HG03575 (cell line): Measurements from ENCODE around the gene ITCH.
"Not testable (repeated sequence)": the region's sequence is repeated elsewhere in the genome, so short reads cannot be mapped to it uniquely, and the experiment has no call there.

Experiments
- ATAC-seq: cut with Tn5 transposase; IDR thresholded peaks from one replicate; pipeline ENCODE4 v1.9.1; 2021; ENCODE audit not compliant: unreplicated experiment, insufficient number of reproducible peaks, low FRiP score; ENCODE audit errors: extremely low read depth

Gene ITCH

DNA sequence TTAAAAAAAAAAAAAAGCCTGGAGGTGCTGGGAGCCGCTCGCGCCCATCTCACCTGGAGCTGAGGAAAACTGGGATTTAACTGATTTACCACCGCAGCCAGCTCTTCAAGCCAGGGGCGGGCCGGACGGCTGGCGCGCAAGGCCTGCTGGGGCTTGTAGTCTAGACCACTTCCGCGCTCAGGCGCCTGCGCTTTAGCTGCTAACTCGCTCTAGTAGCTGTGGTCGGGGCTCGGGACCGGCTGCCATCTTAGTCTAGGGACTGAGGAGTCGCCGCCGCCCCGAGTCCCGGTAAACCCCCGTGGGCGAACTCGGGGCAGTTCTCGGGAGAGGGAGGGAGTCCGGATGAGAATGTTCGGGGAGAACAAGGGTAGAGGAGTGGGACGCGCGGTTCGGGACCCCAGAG is at the start of gene ITCH:
Gene ITCH (plus strand): TSS at position 212 of the 403 bp plus-strand sequence. CDS start 30,539 bp downstream, outside the sequence.
- ATAC-seq = peak; percentile 67

DNA sequence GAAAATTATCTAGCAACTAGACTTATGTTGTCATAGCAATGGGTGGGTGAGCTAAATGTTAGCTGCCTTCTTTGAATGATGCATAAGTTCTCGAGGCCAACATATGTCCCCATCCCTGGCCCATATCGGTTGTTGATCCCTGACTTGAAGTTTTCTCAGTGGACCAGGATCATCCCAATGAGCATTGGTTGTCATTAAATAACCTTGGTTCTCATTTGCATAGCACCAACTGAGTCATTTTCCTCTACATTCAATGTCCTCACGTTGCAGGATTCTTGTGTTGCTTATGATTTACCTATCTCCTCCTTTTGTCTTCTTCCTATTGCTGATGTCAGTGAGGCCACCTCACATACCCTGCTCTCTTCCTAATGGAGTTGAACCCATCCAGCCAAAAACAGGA is 47.8 kb upstream of the ITCH start:
- no peak for ATAC-seq

DNA sequence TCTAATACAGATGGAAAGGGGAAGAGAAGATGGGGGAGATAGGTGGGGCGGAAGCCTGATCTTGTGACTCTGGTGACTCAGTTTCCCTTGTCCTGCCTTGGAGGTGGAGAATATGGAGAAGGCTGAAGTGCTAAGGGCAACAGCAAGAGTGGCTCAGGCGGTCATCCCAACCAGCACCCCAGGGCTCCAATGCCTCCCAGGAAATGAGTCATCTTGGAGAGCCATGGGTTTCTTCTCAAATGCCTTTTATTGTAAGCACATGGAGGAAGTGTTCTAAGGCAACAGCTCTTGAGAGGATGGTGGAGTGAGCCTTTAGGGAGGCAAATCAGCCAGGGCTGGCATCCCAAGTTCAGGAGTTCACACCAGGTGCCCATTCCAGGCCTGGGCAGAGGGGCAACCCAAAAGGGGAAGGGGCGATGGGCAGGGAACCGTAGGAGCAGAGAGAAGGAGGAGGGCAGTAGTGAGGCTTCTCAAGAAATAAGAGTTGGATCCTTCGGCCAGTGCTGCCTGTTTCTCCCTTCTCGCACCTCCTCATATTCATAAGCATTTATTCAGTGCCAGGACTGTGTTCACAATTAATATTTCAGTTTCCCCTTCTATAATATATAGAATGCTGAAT is 46.8 kb upstream of the ITCH start:
- no peak for ATAC-seq

DNA sequence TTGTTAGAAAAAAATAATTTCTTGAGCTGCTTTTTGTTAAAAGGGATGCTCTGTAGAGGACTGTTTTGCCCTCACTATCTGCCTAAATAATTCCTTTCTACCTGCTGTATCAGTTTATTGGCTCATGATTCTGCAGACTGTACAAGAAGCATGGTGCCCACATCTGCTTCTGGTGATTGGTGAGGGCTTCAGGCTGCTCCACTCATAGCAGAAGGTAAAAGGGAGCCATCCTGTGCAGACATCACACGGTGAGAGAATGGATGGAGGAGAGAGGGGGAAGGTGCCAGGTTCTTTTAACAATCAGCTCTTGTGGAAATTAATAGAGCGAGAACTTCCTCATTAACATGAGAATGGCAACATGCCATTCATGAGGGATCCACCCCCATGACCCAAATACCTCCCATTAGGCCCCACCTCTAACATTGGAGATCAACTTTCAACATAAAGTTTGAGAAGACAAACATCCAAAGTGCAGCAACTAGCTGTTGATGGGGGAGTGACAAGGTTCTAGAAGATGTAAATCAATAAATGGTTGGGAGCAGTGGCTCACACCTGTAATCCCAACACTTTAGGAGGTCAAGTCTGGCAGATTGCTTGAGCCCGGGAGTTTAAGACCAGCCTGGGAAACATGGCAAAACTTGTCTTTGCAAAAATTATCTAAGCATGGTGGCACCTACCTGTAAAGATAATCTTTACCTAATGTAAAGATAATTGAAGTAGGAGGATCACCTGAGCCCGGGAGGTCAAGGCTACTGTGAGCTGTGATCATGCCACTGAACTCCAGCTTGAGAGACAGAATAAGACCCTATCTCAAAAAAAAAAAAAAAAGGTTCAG is 44.2 kb upstream of the ITCH start:
- ATAC-seq = no peak

DNA sequence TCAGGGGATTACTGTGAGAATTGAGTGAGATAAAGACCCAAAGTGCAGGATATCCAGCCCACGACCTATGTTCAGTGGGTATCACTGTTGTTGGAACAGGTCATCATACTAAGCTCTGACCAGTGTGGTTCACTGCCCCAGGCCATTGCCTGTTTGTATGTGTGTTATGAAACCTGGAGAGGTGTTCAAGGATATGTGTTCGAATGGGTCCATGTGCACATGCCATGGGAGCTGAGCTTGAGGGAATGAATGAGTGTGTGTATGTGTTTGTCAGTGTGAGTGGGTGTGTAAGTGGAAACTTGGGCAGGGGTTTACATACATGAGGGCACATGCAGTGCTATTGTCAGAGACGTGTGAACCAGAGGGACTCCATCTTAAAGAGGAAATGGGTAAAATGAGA is 42.2 kb upstream of the ITCH start:
- no peak for ATAC-seq

DNA sequence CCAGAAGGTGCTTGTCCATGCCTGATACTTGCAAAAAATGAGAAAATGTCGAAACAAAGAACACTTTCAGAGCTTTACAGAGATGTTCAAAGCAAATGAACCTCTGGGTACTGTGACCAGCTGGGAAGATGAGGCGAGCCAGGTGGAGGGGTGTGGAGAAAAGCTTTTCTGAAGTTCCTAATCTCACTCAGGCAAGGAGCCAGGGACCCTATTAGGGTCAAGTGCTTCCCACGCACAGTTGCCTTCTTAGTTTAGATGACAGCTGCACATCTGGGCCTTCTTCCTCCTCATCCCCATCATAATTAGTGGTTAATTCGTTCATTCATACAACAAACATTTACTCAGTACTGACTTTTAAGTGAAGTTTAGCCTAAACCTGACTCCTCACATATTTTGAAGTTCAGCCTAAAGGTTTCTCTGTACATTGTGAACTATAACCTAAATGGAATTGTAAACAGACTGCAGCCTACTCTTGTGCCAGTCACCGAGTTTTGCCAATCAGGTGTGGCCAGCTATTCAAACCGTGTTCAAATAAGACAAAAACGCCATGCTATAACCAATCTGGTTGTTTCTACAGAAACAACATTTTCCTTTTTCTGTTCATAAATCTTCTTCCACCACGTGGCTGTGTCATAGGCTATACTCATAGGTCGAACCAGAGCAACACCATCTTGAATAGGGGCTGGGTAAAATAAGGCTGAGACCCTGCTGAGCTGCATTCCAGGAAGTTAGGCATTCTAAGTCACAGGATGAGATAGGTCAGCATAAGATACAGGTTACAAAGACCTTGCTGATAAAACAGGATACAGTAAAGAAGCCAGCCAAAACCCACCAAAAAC is 40.6 kb upstream of the ITCH start:
- no peak for ATAC-seq

- no peak for ATAC-seq
These were observed 38.5 kb upstream of the ITCH start for GRCh38 chr20:34324541-34324940.

- ATAC-seq = not testable (repeated sequence)
These were observed 34.9 kb upstream of the ITCH start for GRCh38 chr20:34328207-34328606.

GRCh38 chr20:34328928-34329677 is 34.0 kb upstream of the ITCH start:
- no peak for ATAC-seq

DNA sequence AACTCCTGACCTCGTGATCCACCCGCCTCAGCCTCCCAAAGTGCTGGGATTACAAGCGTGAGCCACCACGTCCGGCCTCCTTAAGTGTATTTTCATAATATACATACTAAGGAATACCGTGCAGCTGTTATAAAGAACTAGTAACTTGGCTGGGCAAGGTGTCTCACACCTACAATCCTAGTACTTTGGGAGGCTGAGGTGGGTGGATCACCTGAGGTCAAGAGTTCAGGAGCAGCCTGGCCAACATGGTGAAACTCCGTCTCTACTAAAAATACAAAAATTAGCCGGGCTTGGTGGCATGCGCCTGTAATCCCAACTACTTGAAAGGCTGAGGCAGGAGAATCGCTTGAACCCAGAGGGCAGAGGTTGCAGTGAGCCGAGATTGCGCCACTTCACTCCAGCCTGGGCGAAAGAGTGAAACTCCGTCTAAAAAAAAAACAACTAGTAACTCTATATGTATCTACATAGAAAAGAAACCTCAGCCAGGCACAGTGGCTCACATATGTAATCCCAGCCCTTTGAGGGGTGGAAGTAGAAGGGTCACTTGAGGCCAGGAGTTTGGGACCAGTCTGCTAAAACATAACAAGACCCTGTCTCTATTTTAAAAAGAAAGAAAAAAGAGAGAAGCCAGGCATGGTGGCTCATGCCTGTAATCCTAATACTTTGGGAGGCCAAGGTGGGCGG is 32.1 kb upstream of the ITCH start:
- not testable (repeated sequence) for ATAC-seq

DNA sequence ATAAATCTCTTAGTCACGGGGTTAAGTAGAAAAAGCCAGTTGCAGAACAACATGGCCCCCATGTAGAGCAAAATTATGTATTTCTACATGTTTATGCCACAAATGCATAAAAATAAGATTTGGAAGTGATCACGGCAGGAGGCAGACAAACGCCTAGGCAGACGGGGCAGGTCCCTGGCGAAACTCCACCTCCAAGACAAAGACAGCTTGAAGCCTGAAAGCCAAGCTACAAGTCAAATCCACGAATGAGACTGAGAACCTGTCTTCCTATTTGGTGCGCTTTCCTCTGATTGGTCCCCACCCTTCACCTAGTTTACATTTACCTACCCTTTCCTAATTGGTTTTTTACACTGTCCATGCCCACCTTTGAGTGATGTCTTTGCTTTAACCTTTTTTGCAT is 31.2 kb upstream of the ITCH start:
- ATAC-seq = no peak

- no peak for ATAC-seq
These were observed 30.7 kb upstream of the ITCH start for GRCh38 chr20:34332262-34332920.

GRCh38 chr20:34333786-34334185 is 29.3 kb upstream of the ITCH start:
- ATAC-seq = no peak

DNA sequence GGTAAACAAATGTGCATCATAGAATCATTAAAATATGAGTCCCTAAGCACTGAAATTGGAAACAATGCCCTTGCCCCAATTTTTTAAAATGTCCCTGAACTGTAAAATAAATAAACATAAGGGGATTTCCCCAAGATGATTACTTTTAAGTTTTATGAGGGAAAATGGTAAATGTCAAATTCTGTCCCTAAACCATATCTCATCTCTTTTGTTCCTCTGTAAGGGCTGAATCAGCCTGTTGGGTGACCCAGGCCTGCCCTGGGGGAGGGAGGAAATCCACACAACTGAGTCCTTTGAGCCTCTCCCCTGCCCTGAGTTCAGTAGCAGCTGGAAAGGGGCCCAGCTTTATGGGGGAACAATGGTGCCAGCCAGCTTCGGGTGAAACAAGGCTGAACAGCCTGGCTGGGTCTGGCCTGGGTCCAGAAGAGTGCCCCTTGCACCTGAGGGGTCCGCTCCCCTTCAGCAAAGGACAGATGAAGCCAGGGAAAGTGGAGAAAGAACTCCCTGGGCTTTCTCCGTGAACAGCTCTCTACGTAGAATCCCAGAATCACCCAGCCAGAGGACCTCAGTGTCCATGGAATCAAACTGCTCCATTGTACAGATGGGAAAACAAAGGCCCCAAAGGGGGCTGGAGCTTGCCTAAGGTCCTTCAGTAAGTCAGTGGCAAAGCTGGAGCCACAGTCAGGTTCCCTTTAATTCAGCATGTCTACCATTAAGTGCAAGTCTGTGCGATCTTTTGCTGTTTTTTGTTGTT is 28.2 kb upstream of the ITCH start:
- ATAC-seq = no peak

DNA sequence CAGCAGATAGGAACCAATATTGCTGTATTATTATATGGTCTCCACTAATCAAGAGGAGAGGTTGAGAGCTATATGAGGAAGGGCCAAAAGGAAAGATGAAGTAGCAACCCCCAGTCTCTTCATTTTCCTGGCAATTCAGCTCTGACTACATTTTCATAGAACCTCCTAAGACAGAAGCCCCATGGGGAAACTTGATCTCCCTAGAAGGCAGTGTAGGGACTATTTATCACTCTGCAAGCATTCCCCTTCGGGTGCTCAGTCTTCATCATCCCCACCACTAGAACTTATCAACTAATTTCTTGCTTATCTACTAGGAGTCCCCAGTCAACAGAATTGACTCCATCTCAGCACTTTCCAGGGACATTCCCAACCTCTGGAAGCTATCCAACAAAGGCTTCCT is 25.5 kb upstream of the ITCH start:
- no peak for ATAC-seq

DNA sequence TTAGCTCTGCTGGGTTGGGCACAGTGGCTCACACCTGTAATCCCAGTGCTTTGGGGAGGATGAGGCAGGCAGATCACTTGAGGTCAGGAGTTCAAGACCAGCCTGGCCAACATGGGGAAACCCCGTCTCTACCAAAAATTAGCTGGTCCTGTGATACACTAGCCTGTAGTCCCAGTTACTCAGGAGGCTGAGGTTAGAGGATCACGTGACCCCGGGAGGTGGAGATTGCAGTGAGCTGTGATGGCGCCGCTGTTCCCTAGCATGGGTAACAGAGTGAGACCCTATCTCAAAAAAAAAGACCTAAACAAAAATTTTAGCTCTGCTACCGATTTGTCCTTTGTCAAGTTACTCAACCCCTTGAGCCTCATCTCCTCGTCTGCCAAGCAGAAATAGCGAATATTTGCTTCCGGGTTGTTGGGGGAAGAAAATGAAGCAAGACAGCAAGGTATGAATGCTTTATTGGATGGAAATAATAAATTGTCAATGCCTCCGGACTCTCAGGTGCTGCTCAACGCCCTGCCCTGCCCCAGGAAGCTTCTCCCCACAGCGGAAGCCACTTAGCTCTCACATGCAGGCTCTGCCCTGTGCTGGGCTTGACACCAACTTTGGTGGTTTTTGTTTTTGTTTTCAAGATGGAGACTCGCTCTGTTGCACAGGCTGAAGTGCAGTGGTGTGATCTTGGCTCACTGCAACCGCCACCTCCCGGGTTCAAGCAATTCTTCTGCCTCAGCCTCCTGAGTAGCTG is 24.9 kb upstream of the ITCH start:
- ATAC-seq = no peak

- not testable (repeated sequence) for ATAC-seq
These were observed 22.3 kb upstream of the ITCH start for GRCh38 chr20:34340726-34341125.
